GM12872 (cell line): ENCODE data around the gene MACROD2.

Experiments used
- CTCF ChIP-seq: IDR thresholded peaks from 3 replicates; pipeline ENCODE4 v1.5.1; 2011; ENCODE audit warnings: low read depth, mild to moderate bottlenecking, low read length, moderate library complexity; ENCODE audit not compliant: insufficient read depth

The MACROD2 gene

DNA sequence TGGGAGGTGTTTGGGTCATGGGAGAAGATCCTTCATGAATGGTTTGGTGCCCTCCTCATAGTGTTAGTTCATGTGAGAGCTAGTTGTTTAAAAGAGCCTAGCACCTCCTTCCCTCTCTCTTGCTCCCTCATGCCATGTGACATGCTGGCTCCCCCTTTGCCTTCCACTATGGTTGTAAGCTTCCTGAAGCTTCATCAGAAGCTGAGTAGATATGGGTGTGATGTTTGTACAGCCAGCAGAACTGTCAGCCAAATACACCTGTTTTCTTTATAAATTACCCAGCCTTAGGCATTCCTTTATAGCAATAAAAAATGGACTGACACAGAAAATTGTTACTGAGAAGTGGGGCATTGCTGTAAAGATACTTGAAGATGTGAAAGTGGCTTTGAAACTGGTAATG is 1073.2 kb downstream of the MACROD2 start:
- TF ChIP-seq CTCF = no peak

GRCh38 chr20:15069355-15069754 is 1074.0 kb downstream of the MACROD2 start:
- no peak for TF ChIP-seq CTCF

GRCh38 chr20:15071085-15071808 is 1075.9 kb downstream of the MACROD2 start:
- TF ChIP-seq CTCF = no peak

DNA sequence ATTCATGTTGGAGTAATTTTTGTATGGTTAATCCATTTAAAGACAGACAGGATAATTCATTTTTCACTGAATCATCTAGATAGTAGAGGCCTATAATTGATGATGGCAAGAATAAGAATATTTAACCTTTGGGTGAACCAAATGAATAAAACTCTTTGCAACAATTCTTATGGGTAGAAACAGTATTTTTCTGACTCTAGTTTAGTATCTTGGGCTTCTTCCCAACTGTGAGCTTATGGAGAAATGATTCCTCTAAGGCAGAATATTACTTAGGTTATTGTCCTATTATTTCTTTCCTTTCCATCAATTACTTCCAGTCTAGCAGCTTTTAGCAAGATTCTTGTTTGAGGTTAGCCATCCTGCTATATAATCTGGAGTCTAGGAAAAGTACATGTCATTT is 1077.0 kb downstream of the MACROD2 start:
- no peak for TF ChIP-seq CTCF

GRCh38 chr20:15075586-15075985 is 1080.3 kb downstream of the MACROD2 start:
- TF ChIP-seq CTCF = no peak

DNA sequence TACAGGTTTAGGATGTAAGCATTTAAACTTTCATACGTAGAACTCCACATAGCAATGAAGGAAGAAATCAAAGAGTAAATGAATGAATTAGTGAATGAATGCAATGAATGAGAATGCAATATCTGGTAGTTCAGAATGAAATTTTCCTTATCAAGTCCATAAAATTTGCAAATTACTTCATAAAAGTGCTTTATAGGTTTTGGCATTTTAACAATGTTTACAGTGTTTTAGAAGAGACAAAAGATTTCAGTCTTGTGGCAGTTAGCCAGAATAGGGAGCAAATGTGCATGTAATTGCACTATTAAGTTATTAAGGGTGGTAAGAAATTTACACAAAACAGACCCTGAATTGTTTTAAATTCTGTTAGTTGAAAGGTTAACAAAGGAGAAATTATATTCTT is 1081.5 kb downstream of the MACROD2 start:
- no peak for TF ChIP-seq CTCF

- no peak for TF ChIP-seq CTCF
These were observed 1082.5 kb downstream of the MACROD2 start for GRCh38 chr20:15077733-15078250.
